Measurements from ENCODE around the gene ARID1B. TPM values are rescaled to one million over a fixed set of nuclear protein-coding genes. Genes with fewer than 3 reads are reported as not detected.

The ARID1B gene
- total RNA-seq, 1 donor from 2014 or later: 248 TPM

DNA sequence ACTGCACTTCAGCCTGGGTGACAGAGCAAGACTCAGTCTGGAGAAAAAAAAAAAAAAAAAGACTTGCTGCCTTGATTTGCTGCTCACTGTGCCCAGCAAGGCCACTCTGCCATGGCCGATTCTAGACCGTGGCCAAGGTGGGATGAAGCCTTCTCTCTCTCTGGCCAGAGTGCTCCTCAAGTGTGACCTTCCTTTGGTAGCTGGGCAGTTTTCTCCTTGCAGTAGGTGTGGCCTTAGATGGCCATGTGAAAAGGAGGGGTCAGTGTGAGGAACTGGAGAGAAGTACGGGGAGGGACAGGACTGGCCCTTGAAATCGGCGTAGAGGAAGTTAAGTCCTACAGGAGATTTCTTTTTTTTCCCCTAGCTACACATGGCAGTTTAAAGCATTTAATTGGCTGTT, 272.0 kb downstream of the ARID1B start:
- intact Hi-C loops (cut with micrococcal nuclease): no loop called here
- ATAC-seq (ENCODE audit: low read depth): no peak
- Mint-ChIP-seq H3K4me1 (peaks cover 40% of the 10 kb centered on the region), H3K27ac (no peak overlapping the region), H3K36me3 (ENCODE audit: low read depth) (peaks cover 12% of the 10 kb centered on the region), H3K27me3 (no peaks in the 10 kb centered on the region), H3K9me3 (no peaks in the 10 kb centered on the region), H3K4me3 (no peak overlapping the region)
- TF ChIP-seq, protein P1, sequence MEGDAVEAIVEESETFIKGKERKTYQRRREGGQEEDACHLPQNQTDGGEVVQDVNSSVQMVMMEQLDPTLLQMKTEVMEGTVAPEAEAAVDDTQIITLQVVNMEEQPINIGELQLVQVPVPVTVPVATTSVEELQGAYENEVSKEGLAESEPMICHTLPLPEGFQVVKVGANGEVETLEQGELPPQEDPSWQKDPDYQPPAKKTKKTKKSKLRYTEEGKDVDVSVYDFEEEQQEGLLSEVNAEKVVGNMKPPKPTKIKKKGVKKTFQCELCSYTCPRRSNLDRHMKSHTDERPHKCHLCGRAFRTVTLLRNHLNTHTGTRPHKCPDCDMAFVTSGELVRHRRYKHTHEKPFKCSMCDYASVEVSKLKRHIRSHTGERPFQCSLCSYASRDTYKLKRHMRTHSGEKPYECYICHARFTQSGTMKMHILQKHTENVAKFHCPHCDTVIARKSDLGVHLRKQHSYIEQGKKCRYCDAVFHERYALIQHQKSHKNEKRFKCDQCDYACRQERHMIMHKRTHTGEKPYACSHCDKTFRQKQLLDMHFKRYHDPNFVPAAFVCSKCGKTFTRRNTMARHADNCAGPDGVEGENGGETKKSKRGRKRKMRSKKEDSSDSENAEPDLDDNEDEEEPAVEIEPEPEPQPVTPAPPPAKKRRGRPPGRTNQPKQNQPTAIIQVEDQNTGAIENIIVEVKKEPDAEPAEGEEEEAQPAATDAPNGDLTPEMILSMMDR (IDR thresholded peaks at IDR 0.05): no peak
- no peak for DNase-seq
- CTCF ChIA-PET: no interaction called here
- POLR2A ChIA-PET: interaction anchor here (0.6 kb wide), 1 partner anchor 1631 kb away, joined by 4 read pairs; no protein-coding TSS in a partner anchor

DNA sequence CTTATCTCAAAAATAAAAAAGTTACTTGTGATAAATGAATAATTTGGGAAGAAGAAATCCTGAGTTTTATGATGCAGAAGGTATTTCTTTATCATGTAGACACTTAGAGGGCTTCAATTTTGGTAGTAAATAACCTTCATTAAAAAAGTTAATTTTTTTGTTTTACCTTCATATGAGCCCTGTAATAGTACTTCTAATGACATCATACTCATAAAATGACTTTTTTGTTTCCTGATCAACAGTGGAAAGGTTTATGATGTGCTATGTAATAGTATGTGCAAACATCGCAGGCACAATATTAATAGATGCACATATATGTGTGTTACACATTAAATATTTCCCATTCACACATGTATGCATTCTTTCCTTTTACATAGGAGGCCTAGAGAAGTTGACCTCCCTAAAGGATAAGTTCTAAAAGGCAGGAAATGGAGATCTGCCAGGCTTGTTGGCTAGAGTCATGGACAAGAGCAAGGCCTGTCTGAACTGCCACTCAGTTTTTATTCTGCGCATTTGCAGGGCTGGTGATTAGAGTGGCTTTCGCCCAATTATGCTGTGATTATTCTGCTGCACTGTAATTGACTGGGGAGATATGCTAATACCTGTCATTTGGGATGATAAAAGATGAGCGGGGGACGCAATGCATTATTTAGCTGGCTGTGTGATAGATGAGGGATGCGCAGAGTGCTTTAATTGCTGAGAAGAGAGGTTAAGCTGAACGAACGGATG, 273.5 kb downstream of the ARID1B start:
- Mint-ChIP-seq H3K4me1 (peaks cover 50% of the 10 kb centered on the region), H3K27me3 (no peaks in the 10 kb centered on the region), H3K4me3 (no peak overlapping the region), H3K27ac (peak overlapping the region; percentile 75), H3K9me3 (no peaks in the 10 kb centered on the region), H3K36me3 (ENCODE audit: low read depth) (peaks cover 15% of the 10 kb centered on the region)
- ATAC-seq (ENCODE audit: low read depth) (no peak), DNase-seq (no peak)
- CTCF ChIA-PET: no interaction called here
- POLR2A ChIA-PET: no interaction called here
- TF ChIP-seq, protein P1 (IDR thresholded peaks at IDR 0.05): no peak
- intact Hi-C loops (cut with micrococcal nuclease): no loop called here

DNA sequence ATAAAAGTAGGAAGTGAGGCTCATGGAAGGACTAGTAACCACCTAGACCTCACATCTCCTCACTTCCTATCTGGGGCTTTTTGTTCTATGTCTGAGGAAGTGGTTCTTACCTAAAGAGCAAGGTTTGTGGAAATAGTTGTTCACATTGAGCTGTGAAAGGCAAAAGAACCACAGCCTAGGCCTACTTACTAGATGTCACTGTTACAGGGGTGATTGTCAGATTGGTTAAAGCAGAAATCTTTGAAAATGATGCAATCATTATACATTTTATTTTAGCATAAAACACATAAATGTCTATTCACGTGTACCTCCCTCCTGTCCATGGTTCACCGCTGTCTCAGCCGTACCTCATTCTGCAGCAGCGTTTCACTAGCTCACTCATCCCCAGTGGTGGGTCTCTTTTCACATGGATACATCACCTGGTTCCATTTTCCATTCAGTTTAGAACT, 277.4 kb downstream of the ARID1B start:
- DNase-seq (no peak), ATAC-seq (ENCODE audit: low read depth) (peak; percentile 91)
- ChIA-PET CTCF (interaction anchor here (1.2 to 1.6 kb wide), 2 partner anchors 9 to 14 kb away, joined by 3 to 4 read pairs; no protein-coding TSS in a partner anchor), POLR2A (interaction anchor here (0.5 to 1.9 kb wide), 5 partner anchors 9 to 38 kb away, joined by 3 to 7 read pairs (median 4); no protein-coding TSS in a partner anchor)
- peak overlapping the region; percentile 44 for H3K4me3 Mint-ChIP-seq
- peaks cover 4% of the 10 kb centered on the region for H3K9me3 Mint-ChIP-seq
- peak overlapping the region; percentile 83 for H3K27ac Mint-ChIP-seq
- peaks cover 26% of the 10 kb centered on the region for H3K36me3 Mint-ChIP-seq (ENCODE audit: low read depth)
- intact Hi-C loops (cut with micrococcal nuclease): loop anchor here (2.0 kb wide), 1 partner anchor 14 kb away; no protein-coding TSS in a partner anchor
- TF ChIP-seq, protein P1 (IDR thresholded peaks at IDR 0.05): no peak
- no peaks in the 10 kb centered on the region for H3K27me3 Mint-ChIP-seq
- H3K4me1 Mint-ChIP-seq: peaks cover 52% of the 10 kb centered on the region

DNA sequence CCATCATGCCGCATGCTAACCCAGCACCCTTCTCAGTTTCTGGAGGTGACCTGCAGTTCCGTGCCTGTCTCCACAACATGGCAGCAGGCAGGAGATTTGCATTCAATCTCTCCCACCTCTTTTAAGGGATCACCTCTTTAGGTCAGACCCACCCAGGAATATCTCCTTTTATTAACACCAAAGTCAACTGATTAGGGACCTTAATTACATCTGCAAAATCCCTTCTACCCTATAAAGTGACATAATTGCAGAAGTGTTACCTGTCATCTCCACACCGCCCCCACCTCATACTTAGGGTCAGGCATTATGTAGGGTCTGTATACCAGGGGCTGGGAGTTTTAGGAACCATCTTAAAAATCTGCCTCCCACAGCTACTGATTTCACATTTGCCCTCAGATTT, 278.7 kb downstream of the ARID1B start:
- Mint-ChIP-seq H3K27me3 (no peaks in the 10 kb centered on the region), H3K27ac (peak overlapping the region; percentile 83), H3K4me3 (no peak overlapping the region), H3K4me1 (peaks cover 46% of the 10 kb centered on the region), H3K36me3 (ENCODE audit: low read depth) (peaks cover 21% of the 10 kb centered on the region), H3K9me3 (peaks cover 4% of the 10 kb centered on the region)
- intact Hi-C loops (cut with micrococcal nuclease): loop anchor here (2.0 kb wide), 1 partner anchor 13 kb away; no protein-coding TSS in a partner anchor
- no peak for ATAC-seq (ENCODE audit: low read depth)
- TF ChIP-seq, protein P1 (IDR thresholded peaks at IDR 0.05): no peak
- ChIA-PET POLR2A (no interaction called here), CTCF (interaction anchor here (1.0 kb wide), 1 partner anchor 13 kb away, joined by 3 read pairs; no protein-coding TSS in a partner anchor)
- DNase-seq: no peak

DNA sequence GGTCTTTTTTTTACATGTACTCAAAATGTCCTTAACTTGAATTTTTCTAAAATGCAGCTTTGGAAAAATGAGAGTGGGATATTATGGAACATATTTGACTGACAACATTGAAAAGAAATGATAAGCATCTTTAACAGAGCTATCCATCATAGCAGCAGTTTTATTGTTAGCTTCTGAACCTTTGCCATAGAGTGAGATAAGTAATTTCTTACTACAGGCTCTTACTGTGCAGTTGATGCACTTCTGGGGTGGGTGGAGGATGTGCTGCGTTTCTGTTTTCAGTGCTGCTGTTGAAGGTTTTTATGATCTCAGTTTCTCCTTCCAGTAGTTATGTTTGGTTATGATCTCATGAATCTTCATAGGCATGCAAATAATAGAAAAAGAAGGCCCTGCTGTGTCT, 279.1 kb downstream of the ARID1B start:
- POLR2A ChIA-PET: no interaction called here
- H3K4me3 Mint-ChIP-seq: no peak overlapping the region
- intact Hi-C loops (cut with micrococcal nuclease): no loop called here
- peaks cover 20% of the 10 kb centered on the region for H3K36me3 Mint-ChIP-seq (ENCODE audit: low read depth)
- H3K27ac Mint-ChIP-seq: no peak overlapping the region
- DNase-seq (no peak), ATAC-seq (ENCODE audit: low read depth) (no peak)
- CTCF ChIA-PET: interaction anchor here (0.6 to 1.0 kb wide), 3 partner anchors 12 to 28 kb away, joined by 3 to 4 read pairs (median 3); no protein-coding TSS in a partner anchor
- peaks cover 42% of the 10 kb centered on the region for H3K4me1 Mint-ChIP-seq
- H3K27me3 Mint-ChIP-seq: no peaks in the 10 kb centered on the region
- TF ChIP-seq, protein P1 (IDR thresholded peaks at IDR 0.05): no peak
- peaks cover 4% of the 10 kb centered on the region for H3K9me3 Mint-ChIP-seq
